GM18499 (cell line): ENCODE results near the gene DAB1.
A peak's percentile ranks its signal among the peaks of the same experiment; 100 is the strongest.

ENCODE experiments used
- ATAC-seq: cut with Tn5 transposase; IDR thresholded peaks from one replicate; pipeline ENCODE4 v1.9.1; 2021; ENCODE audit warnings: moderate number of reproducible peaks; ENCODE audit not compliant: insufficient read depth, unreplicated experiment

DAB1 gene

GRCh38 chr1:57325536-57325935, 98.3 kb downstream of the DAB1 start:
- no peak for ATAC-seq

GRCh38 chr1:57325117-57325516, 98.7 kb downstream of the DAB1 start:
- no peak for ATAC-seq

GRCh38 chr1:57324388-57324787, 99.5 kb downstream of the DAB1 start:
- no peak for ATAC-seq

- ATAC-seq: no peak
These were observed 102.1 kb downstream of the DAB1 start for GRCh38 chr1:57321776-57322175.

GRCh38 chr1:57319791-57320190, 104.1 kb downstream of the DAB1 start:
- ATAC-seq: no peak

GRCh38 chr1:57319165-57319564, 104.7 kb downstream of the DAB1 start:
- no peak for ATAC-seq

GRCh38 chr1:57316861-57317260, 107.0 kb downstream of the DAB1 start:
- ATAC-seq: no peak

- no peak for ATAC-seq
These were observed 107.6 kb downstream of the DAB1 start for GRCh38 chr1:57316291-57316690.

- ATAC-seq: no peak
These were observed 111.0 kb downstream of the DAB1 start for GRCh38 chr1:57312869-57313268.

- no peak for ATAC-seq
These were observed 112.4 kb downstream of the DAB1 start for GRCh38 chr1:57311411-57311810.

GRCh38 chr1:57311006-57311405, 112.9 kb downstream of the DAB1 start:
- ATAC-seq: no peak

GRCh38 chr1:57309630-57310029, 114.2 kb downstream of the DAB1 start:
- no peak for ATAC-seq

- peak; percentile 82 for ATAC-seq
These were observed 116.3 kb downstream of the DAB1 start for GRCh38 chr1:57307392-57308170.

GRCh38 chr1:57304591-57304990, 119.3 kb downstream of the DAB1 start:
- no peak for ATAC-seq

GRCh38 chr1:57302812-57303596, 120.9 kb downstream of the DAB1 start:
- ATAC-seq: no peak

GRCh38 chr1:57300186-57300585, 123.7 kb downstream of the DAB1 start:
- ATAC-seq: no peak

- no peak for ATAC-seq
These were observed 127.1 kb downstream of the DAB1 start for GRCh38 chr1:57296726-57297250.

GRCh38 chr1:57295326-57295725, 128.5 kb downstream of the DAB1 start:
- no peak for ATAC-seq

GRCh38 chr1:57294177-57294576, 129.7 kb downstream of the DAB1 start:
- ATAC-seq: no peak

- no peak for ATAC-seq
These were observed 130.6 kb downstream of the DAB1 start for GRCh38 chr1:57293214-57293613.

GRCh38 chr1:57289781-57290180, 134.1 kb downstream of the DAB1 start:
- ATAC-seq: no peak
